GM18502 (cell line): Measurements from ENCODE around the gene TRAPPC3L.

Experiments
- ATAC-seq: cut with Tn5 transposase; IDR thresholded peaks from one replicate; pipeline ENCODE4 v1.9.1; 2021; ENCODE audit warnings: mild to moderate bottlenecking; ENCODE audit not compliant: unreplicated experiment, poor library complexity

The TRAPPC3L gene

GRCh38 chr6:116560130-116560529, 14.6 kb upstream of the TRAPPC3L start:
- no peak for ATAC-seq

GRCh38 chr6:116557893-116558292, 12.4 kb upstream of the TRAPPC3L start:
- no peak for ATAC-seq

- ATAC-seq, result no peak
Observed at GRCh38 chr6:116556814-116557415, 11.4 kb upstream of the TRAPPC3L start.

GRCh38 chr6:116556065-116556464, 10.6 kb upstream of the TRAPPC3L start:
- ATAC-seq, result no peak

- no peak for ATAC-seq
Observed at GRCh38 chr6:116553451-116553850, 8.0 kb upstream of the TRAPPC3L start, which contains the start of gene CALHM4. Gene CALHM4, plus strand, starts transcription at chr6:116553751. Its CDS starts 43 bp downstream, at chr6:116553794.

- ATAC-seq, result no peak
Observed at GRCh38 chr6:116550796-116551195, 5.3 kb upstream of the TRAPPC3L start.

GRCh38 chr6:116547358-116547757, 1.9 kb upstream of the TRAPPC3L start:
- ATAC-seq, result no peak

GRCh38 chr6:116543149-116543548, 2.3 kb downstream of the TRAPPC3L start:
- ATAC-seq, result no peak

GRCh38 chr6:116542426-116542825, 3.1 kb downstream of the TRAPPC3L start:
- ATAC-seq, result no peak

GRCh38 chr6:116536216-116536621, 9.3 kb downstream of the TRAPPC3L start:
- ATAC-seq, result peak; percentile 69

GRCh38 chr6:116535109-116535508, 10.4 kb downstream of the TRAPPC3L start:
- ATAC-seq, result no peak

- ATAC-seq, result no peak
Observed at GRCh38 chr6:116533233-116533957, 12.1 kb downstream of the TRAPPC3L start.

GRCh38 chr6:116531675-116532570, 13.6 kb downstream of the TRAPPC3L start:
- peak; percentile 79 for ATAC-seq

- no peak for ATAC-seq
Observed at GRCh38 chr6:116530436-116530835, 15.0 kb downstream of the TRAPPC3L start.

GRCh38 chr6:116529466-116530290, 15.8 kb downstream of the TRAPPC3L start:
- ATAC-seq, result no peak

GRCh38 chr6:116528780-116529179, 16.7 kb downstream of the TRAPPC3L start:
- ATAC-seq, result no peak

- no peak for ATAC-seq
Observed at GRCh38 chr6:116528133-116528532, 17.4 kb downstream of the TRAPPC3L start.

- ATAC-seq, result no peak
Observed at GRCh38 chr6:116524236-116524635, 21.2 kb downstream of the TRAPPC3L start.

GRCh38 chr6:116522896-116523295, 22.6 kb downstream of the TRAPPC3L start:
- ATAC-seq, result no peak
